H9 (cell line): ENCODE data around the gene SOS1. TPM values are rescaled to one million over a fixed set of nuclear protein-coding genes. Genes with fewer than 3 reads are reported as not detected.

Experiments
- DNase-seq: peaks from one replicate; pipeline ENCODE4 v3.0.0-alpha.2; 2017
- H2AFZ ChIP-seq: one replicate; pipeline ENCODE4 v1.6.1; 2013; ENCODE audit warnings: mild to moderate bottlenecking, low read length, control low read depth, moderate library complexity
- H2AK5ac ChIP-seq: 2 replicates; pipeline ENCODE4 v1.6.1; 2013; ENCODE audit warnings: low read length, control low read depth, mixed read lengths; ENCODE audit not compliant: insufficient read length
- H2BK120ac ChIP-seq: one replicate; pipeline ENCODE4 v1.6.1; 2013; ENCODE audit warnings: low read depth, mild to moderate bottlenecking, low read length, control low read depth, inconsistent platforms; ENCODE audit not compliant: poor library complexity, severe bottlenecking
- H2BK12ac ChIP-seq: 2 replicates; pipeline ENCODE4 v1.6.1; 2013; ENCODE audit warnings: low read length, control low read depth, mixed read lengths, low read depth; ENCODE audit not compliant: insufficient read length
- H2BK15ac ChIP-seq: 2 replicates; pipeline ENCODE4 v1.6.1; 2013; ENCODE audit warnings: low read depth, low read length, control low read depth
- H2BK20ac ChIP-seq: one replicate; pipeline ENCODE4 v1.6.1; 2013; ENCODE audit warnings: low read depth, mild to moderate bottlenecking, low read length, control low read depth, inconsistent platforms; ENCODE audit not compliant: poor library complexity, severe bottlenecking
- H2BK5ac ChIP-seq: 2 replicates; pipeline ENCODE4 v1.6.1; 2013; ENCODE audit warnings: low read length, control low read depth, mixed read lengths; ENCODE audit not compliant: insufficient read length
- H3K14ac ChIP-seq: 2 replicates; pipeline ENCODE4 v1.6.1; 2013; ENCODE audit warnings: low read length, control low read depth; ENCODE audit not compliant: insufficient read depth
- H3K18ac ChIP-seq: 2 replicates; pipeline ENCODE4 v1.6.1; 2013; ENCODE audit warnings: low read depth, mild to moderate bottlenecking, mixed read lengths, low read length, control low read depth; ENCODE audit not compliant: insufficient read length
- H3K23ac ChIP-seq: 2 replicates; pipeline ENCODE4 v1.6.1; 2013; ENCODE audit warnings: low read length, control low read depth, mixed read lengths, low read depth; ENCODE audit not compliant: insufficient read length
- H3K23me2 ChIP-seq: 2 replicates; pipeline ENCODE4 v1.6.1; 2013; ENCODE audit warnings: low read depth, mild to moderate bottlenecking, mixed read lengths, low read length, control low read depth; ENCODE audit not compliant: insufficient read length, poor library complexity, severe bottlenecking
- H3K27ac ChIP-seq: 2 replicates; pipeline ENCODE4 v1.5.1; 2013; ENCODE audit warnings: low read length, control low read depth, mixed read lengths, low read depth; ENCODE audit not compliant: insufficient read length
- H3K27me3 ChIP-seq: 2 replicates; pipeline ENCODE4 v1.6.1; 2013; ENCODE audit warnings: low read length, control low read depth, inconsistent platforms; ENCODE audit not compliant: insufficient read depth
- H3K4ac ChIP-seq: 2 replicates; pipeline ENCODE4 v1.6.1; 2013; ENCODE audit warnings: low read depth, mild to moderate bottlenecking, control low read depth, inconsistent platforms, low read length, moderate library complexity
- H3K4me1 ChIP-seq: 2 replicates; pipeline ENCODE4 v1.6.1; 2013; ENCODE audit warnings: low read length, control low read depth, inconsistent platforms; ENCODE audit not compliant: insufficient read depth
- H3K4me2 ChIP-seq: 2 replicates; pipeline ENCODE4 v1.6.1; 2013; ENCODE audit warnings: low read length, control low read depth, mixed read lengths; ENCODE audit not compliant: insufficient read length, insufficient read depth
- H3K56ac ChIP-seq: 2 replicates; pipeline ENCODE4 v1.6.1; 2013; ENCODE audit warnings: low read depth, mild to moderate bottlenecking, mixed read lengths, low read length, control low read depth; ENCODE audit not compliant: insufficient read length
- H3K79me1 ChIP-seq: 2 replicates; pipeline ENCODE4 v1.6.1; 2013; ENCODE audit warnings: low read depth, mild to moderate bottlenecking, moderate library complexity, low read length, control low read depth, inconsistent platforms; ENCODE audit not compliant: insufficient read depth, poor library complexity, severe bottlenecking
- H3K79me2 ChIP-seq: 2 replicates; pipeline ENCODE4 v1.6.1; 2013; ENCODE audit warnings: low read length, control low read depth, inconsistent platforms; ENCODE audit not compliant: insufficient read depth
- H3K9ac ChIP-seq: 2 replicates; pipeline ENCODE4 v1.6.1; 2013; ENCODE audit warnings: low read length, control low read depth, mixed read lengths; ENCODE audit not compliant: insufficient read length; ENCODE audit errors: extremely low read depth
- H3K9me3 ChIP-seq: one replicate; pipeline ENCODE4 v1.6.1; 2013; ENCODE audit warnings: low read depth, low read length, inconsistent platforms; ENCODE audit not compliant: control insufficient read depth
- H3T11ph ChIP-seq: one replicate; pipeline ENCODE4 v1.6.1; 2013; ENCODE audit warnings: mild to moderate bottlenecking, low read length, control low read depth, inconsistent platforms
- H4K20me1 ChIP-seq: one replicate; pipeline ENCODE4 v1.6.1; 2013; ENCODE audit not compliant: control insufficient read depth, insufficient read length, insufficient read depth
- H4K5ac ChIP-seq: 2 replicates; pipeline ENCODE4 v1.6.1; 2013; ENCODE audit warnings: low read depth, mild to moderate bottlenecking, mixed read lengths, low read length, control low read depth; ENCODE audit not compliant: insufficient read length
- H4K8ac ChIP-seq: replicated peaks from 2 replicates; pipeline ENCODE4 v1.6.1; 2013; ENCODE audit warnings: low read length, control low read depth, mixed read lengths, low read depth; ENCODE audit not compliant: insufficient read length
- H4K91ac ChIP-seq: 2 replicates; pipeline ENCODE4 v1.6.1; 2013; ENCODE audit warnings: low read depth, mild to moderate bottlenecking, moderate library complexity, mixed read lengths, low read length, control low read depth; ENCODE audit not compliant: insufficient read length
- H3K27ac Mint-ChIP-seq, 3 experiments: 2 replicates in 2 of 3; 3 replicates in 1 of 3; pipeline ENCODE4 v1.8.0; 2020 to 2021; ENCODE audit warnings: mixed read lengths in 3 of 3, mild to moderate bottlenecking in 1 of 3, moderate library complexity in 1 of 3
- H3K27me3 Mint-ChIP-seq: 2 replicates; pipeline ENCODE4 v1.8.0; 2021; ENCODE audit warnings: low read depth, mild to moderate bottlenecking, moderate library complexity, mixed read lengths
- H3K36me3 Mint-ChIP-seq, 3 experiments: 2 replicates in 2 of 3; 3 replicates in 1 of 3; pipeline ENCODE4 v1.8.0; 2020 to 2021; ENCODE audit warnings: low read depth in 3 of 3, mixed read lengths in 3 of 3; ENCODE audit not compliant: insufficient read depth in 1 of 3
- H3K4me1 Mint-ChIP-seq, 2 experiments: 2 replicates each; pipeline ENCODE4 v1.8.0; 2020; ENCODE audit warnings: mixed read lengths in 2 of 2
- H3K4me3 Mint-ChIP-seq, 2 experiments: 2 replicates in 1 of 2; 3 replicates in 1 of 2; pipeline ENCODE4 v1.8.0; 2020 to 2021; ENCODE audit warnings: mild to moderate bottlenecking in 2 of 2, mixed read lengths in 2 of 2, moderate library complexity in 1 of 2
- H3K9me3 Mint-ChIP-seq, 2 experiments: 2 replicates in 1 of 2; 3 replicates in 1 of 2; pipeline ENCODE4 v1.8.0; 2020; ENCODE audit warnings: mild to moderate bottlenecking in 2 of 2, mixed read lengths in 2 of 2, moderate library complexity in 1 of 2
- CTCF ChIP-seq: fragments of 200-600 bp; sonication (generic); conservative IDR thresholded peaks from 3 replicates; pipeline ENCODE4 v1.8.0; 2021; ENCODE audit warnings: antibody characterized with exemption, mild to moderate bottlenecking
- WGBS: extraction: QIAGEN DNeasy Blood & Tissue Kit; methylation state at CpG from one replicate; pipeline ENCODE4 v1.1.7; 2013; ENCODE audit warnings: missing lambda C conversion rate, low lambda C conversion rate, mixed read lengths; ENCODE audit not compliant: insufficient read length; ENCODE audit errors: extremely low coverage; 5-methylcytosine and 5-hydroxymethylcytosine counted together
- total RNA-seq: library from RNA; stranded (reverse); gene quantifications from 2 replicates; pipeline ENCODE4 v1.2.1, GENCODE V29; 2021

Gene SOS1
- total RNA-seq, 1 experiment from 2014 or later: 35.8 TPM

GRCh38 chr2:39059366-39059952, 61.4 kb downstream of the SOS1 start:
- Mint-ChIP-seq H3K36me3 (peaks cover 2 to 12% (median 10%) of the 10 kb centered on the region in 3 experiments), H3K4me3 (no peak overlapping the region), H3K27me3 (no peaks in the 10 kb centered on the region), H3K4me1 (peaks cover 14 to 24% of the 10 kb centered on the region in 2 experiments), H3K27ac (peak overlapping the region in 1 of 3 experiments; percentile 81; a peak in 3 of 7 replicates), H3K9me3 (no peaks in the 10 kb centered on the region)
- peak; percentile 91 for TF ChIP-seq CTCF
- H3K9ac ChIP-seq: no peak overlapping the region
- H3K23me2 ChIP-seq: no peaks in the 10 kb centered on the region
- no peak overlapping the region for H2BK120ac ChIP-seq
- no peak overlapping the region for H3K27ac ChIP-seq
- H4K8ac ChIP-seq: no peak overlapping the region
- no peak overlapping the region for H2BK12ac ChIP-seq
- H3K4ac ChIP-seq: no peak overlapping the region
- H3K27me3 ChIP-seq: no peaks in the 10 kb centered on the region
- H3K79me1 ChIP-seq: no peaks in the 10 kb centered on the region
- no peaks in the 10 kb centered on the region for H3K9me3 ChIP-seq
- H4K20me1 ChIP-seq: no peaks in the 10 kb centered on the region
- H2AFZ ChIP-seq: no peak overlapping the region
- no peak overlapping the region for H4K5ac ChIP-seq
- no peak overlapping the region for H3T11ph ChIP-seq
- H3K4me1 ChIP-seq: no peaks in the 10 kb centered on the region
- H2BK15ac ChIP-seq: no peak overlapping the region
- no peak overlapping the region for H3K14ac ChIP-seq
- no peak overlapping the region for H3K4me2 ChIP-seq
- no peak overlapping the region for H3K23ac ChIP-seq
- no peak overlapping the region for H2AK5ac ChIP-seq
- H3K18ac ChIP-seq: no peak overlapping the region
- no peak overlapping the region for H2BK5ac ChIP-seq
- no peak overlapping the region for H2BK20ac ChIP-seq
- no peak for DNase-seq
- H4K91ac ChIP-seq: no peak overlapping the region
- no peaks in the 10 kb centered on the region for H3K79me2 ChIP-seq
- 100% methylated on average over 1 of the region's 2 CpGs for WGBS
- no peak overlapping the region for H3K56ac ChIP-seq
